A673 (cell line): ENCODE data around the gene SMIM1.

Experiments used
- EZH2 ChIP-seq: fragments of 200-600 bp; sonication (generic); IDR thresholded peaks from 2 replicates; pipeline ENCODE4 v1.6.1; 2017; ENCODE audit warnings: borderline replicate concordance, low read depth, mild to moderate bottlenecking, mixed read lengths, antibody characterized with exemption, low read length; ENCODE audit not compliant: poor library complexity, severe bottlenecking
- TF ChIP-seq, protein P1 (sequence below): fragments of 300-800, 200-600 bp; sonication (generic); conservative IDR thresholded peaks from 2 replicates; pipeline ENCODE4 v1.5.1; 2017; ENCODE audit warnings: low read depth, mild to moderate bottlenecking, antibody characterized with exemption, low read length, moderate library complexity, mixed read lengths

GRCh38 chr1:3779265-3779911, 6.8 kb downstream of the SMIM1 start:
- TF ChIP-seq, protein P1, sequence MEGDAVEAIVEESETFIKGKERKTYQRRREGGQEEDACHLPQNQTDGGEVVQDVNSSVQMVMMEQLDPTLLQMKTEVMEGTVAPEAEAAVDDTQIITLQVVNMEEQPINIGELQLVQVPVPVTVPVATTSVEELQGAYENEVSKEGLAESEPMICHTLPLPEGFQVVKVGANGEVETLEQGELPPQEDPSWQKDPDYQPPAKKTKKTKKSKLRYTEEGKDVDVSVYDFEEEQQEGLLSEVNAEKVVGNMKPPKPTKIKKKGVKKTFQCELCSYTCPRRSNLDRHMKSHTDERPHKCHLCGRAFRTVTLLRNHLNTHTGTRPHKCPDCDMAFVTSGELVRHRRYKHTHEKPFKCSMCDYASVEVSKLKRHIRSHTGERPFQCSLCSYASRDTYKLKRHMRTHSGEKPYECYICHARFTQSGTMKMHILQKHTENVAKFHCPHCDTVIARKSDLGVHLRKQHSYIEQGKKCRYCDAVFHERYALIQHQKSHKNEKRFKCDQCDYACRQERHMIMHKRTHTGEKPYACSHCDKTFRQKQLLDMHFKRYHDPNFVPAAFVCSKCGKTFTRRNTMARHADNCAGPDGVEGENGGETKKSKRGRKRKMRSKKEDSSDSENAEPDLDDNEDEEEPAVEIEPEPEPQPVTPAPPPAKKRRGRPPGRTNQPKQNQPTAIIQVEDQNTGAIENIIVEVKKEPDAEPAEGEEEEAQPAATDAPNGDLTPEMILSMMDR = no peak
- no peak for TF ChIP-seq EZH2
